Mammary epithelial cell (primary cell): ENCODE data around the gene GALNT18.

ENCODE experiments used
- CTCF ChIP-seq, 2 donors: IDR thresholded peaks in 1 of 2; conservative IDR thresholded peaks in 1 of 2; 2 replicates each; pipeline ENCODE4 v1.5.1; 2011 to 2012; ENCODE audit warnings: inconsistent platforms in 2 of 2, low read length in 2 of 2, mild to moderate bottlenecking in 2 of 2, control low read depth in 1 of 2, low read depth in 1 of 2; ENCODE audit not compliant: insufficient read depth in 1 of 2; ENCODE audit errors: extremely low read depth in 1 of 2
- EZH2 ChIP-seq: IDR thresholded peaks from 2 replicates; pipeline ENCODE4 v1.6.1; 2012; ENCODE audit warnings: low read length, inconsistent platforms, borderline replicate concordance

- TF ChIP-seq CTCF (conservative IDR thresholded peaks at IDR 0.05 in 1 of 2, IDR thresholded peaks at IDR 0.05 in 1 of 2; ENCODE audit: extremely low read depth in 1 of 2, insufficient read depth in 1 of 2, low read depth in 1 of 2, low read length in 2 of 2) (no peak), EZH2 (no peak)
Observed at GRCh38 chr11:11472106-11472505, 149.7 kb downstream of the GALNT18 start.
